ENCODE measurements around the gene HP. TPM values are rescaled to one million over a fixed set of nuclear protein-coding genes. Genes with fewer than 3 reads are reported as not detected.
"Not testable (repeated sequence)": the region's sequence is repeated elsewhere in the genome, so short reads cannot be mapped to it uniquely, and the experiment has no call there.

Gene HP, protein sequence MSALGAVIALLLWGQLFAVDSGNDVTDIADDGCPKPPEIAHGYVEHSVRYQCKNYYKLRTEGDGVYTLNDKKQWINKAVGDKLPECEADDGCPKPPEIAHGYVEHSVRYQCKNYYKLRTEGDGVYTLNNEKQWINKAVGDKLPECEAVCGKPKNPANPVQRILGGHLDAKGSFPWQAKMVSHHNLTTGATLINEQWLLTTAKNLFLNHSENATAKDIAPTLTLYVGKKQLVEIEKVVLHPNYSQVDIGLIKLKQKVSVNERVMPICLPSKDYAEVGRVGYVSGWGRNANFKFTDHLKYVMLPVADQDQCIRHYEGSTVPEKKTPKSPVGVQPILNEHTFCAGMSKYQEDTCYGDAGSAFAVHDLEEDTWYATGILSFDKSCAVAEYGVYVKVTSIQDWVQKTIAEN
- not detected for total RNA-seq

DNA sequence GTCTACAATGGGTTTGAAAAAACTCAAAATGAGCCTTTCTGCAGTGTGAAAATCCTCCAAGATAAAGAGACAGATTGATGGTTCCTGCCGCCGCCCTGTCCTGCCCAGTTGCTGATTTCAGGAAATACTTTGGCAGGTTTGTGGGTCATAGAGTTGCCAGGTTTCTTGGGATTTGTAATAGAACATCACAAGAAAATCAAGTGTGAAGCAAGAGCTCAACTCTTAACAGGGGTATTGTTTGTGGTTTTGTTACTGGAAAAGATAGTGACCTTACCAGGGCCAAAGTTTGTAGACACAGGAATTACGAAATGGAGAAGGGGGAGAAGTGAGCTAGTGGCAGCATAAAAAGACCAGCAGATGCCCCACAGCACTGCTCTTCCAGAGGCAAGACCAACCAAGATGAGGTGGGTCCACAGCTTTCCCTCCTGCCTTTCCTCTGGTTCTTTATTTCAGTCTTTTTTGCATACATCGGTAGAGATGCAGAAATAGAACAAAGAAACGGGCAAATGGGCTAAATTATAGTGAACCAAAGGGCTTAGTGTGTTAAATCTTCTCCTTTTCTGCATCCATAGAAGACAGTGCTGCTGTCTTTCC, at the start of gene HP:
HP (plus strand) TSS at position 252 of the 594 bp plus-strand sequence; CDS start at position 400, 148 bp downstream.
- POLR2A ChIA-PET; intact Hi-C loops (cut with micrococcal nuclease); H3K36me3 Mint-ChIP-seq (ENCODE audit: low read depth); ATAC-seq; H3K4me1 Mint-ChIP-seq (ENCODE audit: low read depth); H3K27me3 Mint-ChIP-seq; DNase-seq; H3K4me3 Mint-ChIP-seq; H3K9me3 Mint-ChIP-seq; H3K27ac Mint-ChIP-seq: not testable (repeated sequence)
- CTCF ChIA-PET, result interaction anchor here (0.9 to 1.8 kb wide), 3 partner anchors 12 to 70 kb away, joined by 3 to 4 read pairs (median 3); no protein-coding TSS in a partner anchor

DNA sequence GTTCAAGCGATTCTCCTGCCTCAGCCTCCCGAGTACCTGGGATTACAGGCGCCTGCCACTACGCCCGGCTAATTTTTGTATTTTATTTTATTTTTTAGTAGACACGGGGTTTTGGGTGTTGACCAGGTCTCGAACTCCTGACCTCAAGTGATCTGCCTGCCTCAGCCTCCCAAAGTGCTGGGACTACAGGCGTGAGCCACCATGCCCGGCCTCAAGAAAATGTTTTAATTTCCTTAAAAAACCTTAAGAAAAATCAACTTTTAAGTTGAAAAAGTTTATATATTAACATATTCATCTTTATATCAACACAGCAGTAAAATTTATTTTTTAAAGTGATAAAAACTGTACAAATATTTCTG, 46.3 kb upstream of the HP start:
- POLR2A ChIA-PET; CTCF ChIA-PET; DNase-seq; ATAC-seq; H3K27ac Mint-ChIP-seq; H3K27me3 Mint-ChIP-seq; H3K9me3 Mint-ChIP-seq; intact Hi-C loops (cut with micrococcal nuclease): not testable (repeated sequence)
- Mint-ChIP-seq H3K4me3 (peak overlapping the region; percentile 80), H3K36me3 (ENCODE audit: low read depth) (peaks cover 15% of the 10 kb centered on the region), H3K4me1 (ENCODE audit: low read depth) (peaks cover 33% of the 10 kb centered on the region)

DNA sequence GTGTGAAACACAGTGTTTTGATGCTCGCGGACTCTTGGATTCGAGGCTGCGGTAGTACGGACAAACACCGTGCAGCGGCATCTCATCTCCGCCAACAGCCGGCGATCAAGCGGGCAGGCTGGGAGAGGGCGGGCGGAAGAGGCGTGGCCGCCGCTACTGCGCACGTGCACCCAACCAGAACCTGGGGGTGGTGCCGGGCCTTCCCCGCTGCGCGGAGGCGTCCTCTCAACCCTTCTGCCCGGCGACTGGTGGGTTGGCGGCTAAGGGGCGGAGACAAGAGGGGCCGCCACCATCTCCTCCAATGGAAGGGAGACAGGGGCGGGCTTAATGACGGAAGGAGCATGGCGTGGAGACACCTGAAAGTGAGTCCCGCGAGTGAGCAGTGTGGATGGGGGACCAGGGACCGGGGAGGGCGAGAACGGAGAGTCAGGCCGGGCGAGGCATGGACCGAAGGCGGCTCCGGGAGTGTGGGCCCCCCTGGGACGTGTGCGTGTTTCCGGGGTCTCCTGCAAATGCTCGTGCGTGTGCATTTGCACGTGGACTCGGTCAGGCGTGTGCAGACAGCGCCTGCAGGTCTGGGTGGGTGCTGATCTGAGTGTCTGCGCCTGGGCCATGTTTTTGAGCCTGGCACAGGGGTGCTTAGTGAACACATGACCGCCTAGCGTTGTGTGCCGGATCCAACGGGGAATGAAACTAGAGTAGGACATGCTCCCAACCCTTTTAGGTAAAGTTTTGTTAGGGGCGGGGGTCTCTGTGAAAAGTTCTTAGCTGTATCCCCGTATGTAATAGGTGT, 45.7 kb upstream of the HP start, which contains the start of gene DHODH:
DHODH (plus strand) TSS at position 321 of the 793 bp plus-strand sequence; CDS start at position 342, 21 bp downstream.
- POLR2A ChIA-PET, result interaction anchor here (1.0 kb wide), 1 partner anchor 10 kb away, joined by 3 read pairs; no protein-coding TSS in a partner anchor
- ATAC-seq (peak; percentile 99), DNase-seq (peak; percentile 99)
- Mint-ChIP-seq H3K4me1 (ENCODE audit: low read depth) (peaks cover 39% of the 10 kb centered on the region), H3K36me3 (ENCODE audit: low read depth) (peaks cover 18% of the 10 kb centered on the region), H3K27ac (peak within 1 kb of the TSS; percentile 91), H3K9me3 (no peaks in the 10 kb centered on the region), H3K27me3 (no peaks in the 10 kb centered on the region), H3K4me3 (peak within 1 kb of the TSS; percentile 80)
- CTCF ChIA-PET, result no interaction called here
- TF ChIP-seq, protein P1, sequence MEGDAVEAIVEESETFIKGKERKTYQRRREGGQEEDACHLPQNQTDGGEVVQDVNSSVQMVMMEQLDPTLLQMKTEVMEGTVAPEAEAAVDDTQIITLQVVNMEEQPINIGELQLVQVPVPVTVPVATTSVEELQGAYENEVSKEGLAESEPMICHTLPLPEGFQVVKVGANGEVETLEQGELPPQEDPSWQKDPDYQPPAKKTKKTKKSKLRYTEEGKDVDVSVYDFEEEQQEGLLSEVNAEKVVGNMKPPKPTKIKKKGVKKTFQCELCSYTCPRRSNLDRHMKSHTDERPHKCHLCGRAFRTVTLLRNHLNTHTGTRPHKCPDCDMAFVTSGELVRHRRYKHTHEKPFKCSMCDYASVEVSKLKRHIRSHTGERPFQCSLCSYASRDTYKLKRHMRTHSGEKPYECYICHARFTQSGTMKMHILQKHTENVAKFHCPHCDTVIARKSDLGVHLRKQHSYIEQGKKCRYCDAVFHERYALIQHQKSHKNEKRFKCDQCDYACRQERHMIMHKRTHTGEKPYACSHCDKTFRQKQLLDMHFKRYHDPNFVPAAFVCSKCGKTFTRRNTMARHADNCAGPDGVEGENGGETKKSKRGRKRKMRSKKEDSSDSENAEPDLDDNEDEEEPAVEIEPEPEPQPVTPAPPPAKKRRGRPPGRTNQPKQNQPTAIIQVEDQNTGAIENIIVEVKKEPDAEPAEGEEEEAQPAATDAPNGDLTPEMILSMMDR (IDR thresholded peaks at IDR 0.05), result no peak
- intact Hi-C loops (cut with micrococcal nuclease), result no loop called here

DNA sequence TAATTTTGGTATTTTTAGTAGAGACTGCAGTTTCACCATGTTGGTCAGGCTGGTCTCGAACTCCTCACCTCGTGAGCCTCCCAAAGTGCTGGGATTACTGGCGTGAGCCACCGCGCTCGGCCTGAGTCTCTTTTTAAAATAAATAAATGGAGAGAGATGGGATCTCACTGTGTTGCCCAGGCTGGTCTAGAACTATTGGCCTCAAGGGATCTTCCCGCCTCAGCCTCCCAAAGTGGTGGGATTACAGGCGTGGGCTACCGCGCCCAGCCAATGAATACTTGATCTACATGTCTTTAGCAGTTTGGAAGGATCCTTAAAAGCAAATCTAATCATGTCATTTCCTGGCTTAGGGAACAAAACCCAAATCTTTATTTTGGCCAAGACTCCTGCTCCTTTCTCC, 44.5 kb upstream of the HP start:
- peaks cover 50% of the 10 kb centered on the region for H3K4me1 Mint-ChIP-seq (ENCODE audit: low read depth)
- peaks cover 25% of the 10 kb centered on the region for H3K36me3 Mint-ChIP-seq (ENCODE audit: low read depth)
- ATAC-seq (no peak), DNase-seq (no peak)
- no peaks in the 10 kb centered on the region for H3K27me3 Mint-ChIP-seq
- intact Hi-C loops (cut with micrococcal nuclease), result no loop called here
- ChIA-PET CTCF (no interaction called here), POLR2A (no interaction called here)
- peak overlapping the region; percentile 27 for H3K27ac Mint-ChIP-seq
- TF ChIP-seq, protein P1 (IDR thresholded peaks at IDR 0.05), result no peak
- peak overlapping the region; percentile 80 for H3K4me3 Mint-ChIP-seq
- no peaks in the 10 kb centered on the region for H3K9me3 Mint-ChIP-seq

DNA sequence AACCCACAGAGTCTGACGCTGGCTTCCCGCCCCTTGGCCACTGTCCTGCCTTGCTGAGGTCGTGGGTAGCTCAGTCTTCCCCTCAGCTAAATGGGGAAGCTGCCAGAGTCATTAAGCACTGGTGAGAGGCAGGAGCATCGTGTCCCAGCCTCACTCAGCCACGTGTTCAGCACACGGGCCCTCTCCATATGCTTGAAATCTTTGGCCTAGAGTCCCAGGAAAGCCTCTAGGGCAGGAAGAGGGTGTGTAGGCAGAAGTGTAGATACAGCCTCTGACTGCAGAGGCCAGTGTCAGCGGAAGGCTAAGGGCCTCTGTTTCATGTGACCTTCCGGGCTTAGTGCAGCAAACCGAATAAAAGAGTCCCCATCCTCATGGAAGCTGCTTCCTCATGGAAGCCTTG, 41.7 kb upstream of the HP start:
- ChIA-PET CTCF (no interaction called here), POLR2A (no interaction called here)
- DNase-seq (no peak), ATAC-seq (no peak)
- H3K36me3 Mint-ChIP-seq (ENCODE audit: low read depth), result peaks cover 38% of the 10 kb centered on the region
- no peaks in the 10 kb centered on the region for H3K27me3 Mint-ChIP-seq
- TF ChIP-seq, protein P1 (IDR thresholded peaks at IDR 0.05), result no peak
- no peaks in the 10 kb centered on the region for H3K9me3 Mint-ChIP-seq
- H3K27ac Mint-ChIP-seq, result peak overlapping the region; percentile 89
- no peak overlapping the region for H3K4me3 Mint-ChIP-seq
- H3K4me1 Mint-ChIP-seq (ENCODE audit: low read depth), result peaks cover 48% of the 10 kb centered on the region
- intact Hi-C loops (cut with micrococcal nuclease), result no loop called here
